RPMI8226 (cell line): Measurements from ENCODE around the gene GNA12.
"Not testable (repeated sequence)": the region's sequence is repeated elsewhere in the genome, so short reads cannot be mapped to it uniquely, and the experiment has no call there.

ENCODE experiments used
- DNase-seq: peaks from one replicate; pipeline ENCODE4 v3.0.0-alpha.2; 2015

The GNA12 gene

DNA sequence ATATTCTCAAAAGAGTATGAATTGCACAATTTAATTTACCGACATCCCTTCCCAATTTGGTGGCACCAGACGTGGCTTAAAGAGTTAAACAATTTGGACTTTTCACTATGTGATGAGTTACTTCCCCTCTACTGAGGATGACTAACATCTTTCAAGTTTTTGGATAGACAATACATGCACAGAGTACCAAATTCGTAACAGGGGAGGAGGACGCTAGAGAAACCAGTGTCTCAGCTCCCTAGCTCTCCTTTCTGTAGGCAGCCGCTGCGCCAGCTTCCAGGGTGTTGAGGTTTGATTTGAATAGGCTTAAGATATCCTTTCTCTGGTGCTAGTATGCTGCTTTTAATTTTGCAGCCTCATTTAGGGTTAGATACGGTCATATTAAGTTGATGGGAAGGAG, 69.2 kb downstream of the GNA12 start:
- DNase-seq, result no peak

DNA sequence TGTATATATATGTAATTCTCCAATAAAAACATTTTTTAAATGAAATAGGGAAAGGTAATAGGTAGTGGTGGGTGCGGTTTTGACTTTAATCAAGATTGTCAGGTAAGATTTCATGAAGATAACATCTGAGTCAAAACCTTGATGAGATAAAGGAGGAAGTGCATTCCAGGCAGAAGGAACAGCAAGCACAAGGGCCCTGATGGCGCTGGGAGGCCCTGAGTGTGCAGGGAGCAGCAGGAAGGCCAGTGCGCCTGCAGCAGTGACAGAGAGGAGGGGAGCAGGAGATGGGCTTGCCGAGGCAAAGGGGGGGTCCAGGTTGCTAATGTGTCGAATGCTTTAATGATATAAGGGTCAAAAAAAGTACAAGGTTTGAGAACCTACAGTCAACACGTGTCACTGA, 69.8 kb downstream of the GNA12 start:
- no peak for DNase-seq

DNA sequence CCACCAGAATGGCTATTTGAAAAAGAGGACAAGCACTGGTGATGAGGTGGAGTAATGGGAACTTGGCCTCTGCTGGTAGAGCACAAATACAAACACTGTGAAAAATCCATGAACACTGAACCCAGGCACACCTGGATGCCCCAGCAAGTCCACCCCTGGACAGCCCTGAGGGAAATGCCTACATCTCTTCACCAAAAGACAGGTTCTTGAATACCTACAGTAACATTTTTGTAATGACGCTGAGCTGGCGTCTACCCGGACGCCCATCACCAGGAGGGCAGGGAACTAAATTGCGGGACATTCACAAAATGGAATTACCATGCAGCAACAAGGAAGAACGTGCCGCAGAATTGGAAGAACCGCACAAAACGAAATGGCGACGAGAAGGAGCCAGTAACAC, 70.5 kb downstream of the GNA12 start:
- DNase-seq, result no peak

DNA sequence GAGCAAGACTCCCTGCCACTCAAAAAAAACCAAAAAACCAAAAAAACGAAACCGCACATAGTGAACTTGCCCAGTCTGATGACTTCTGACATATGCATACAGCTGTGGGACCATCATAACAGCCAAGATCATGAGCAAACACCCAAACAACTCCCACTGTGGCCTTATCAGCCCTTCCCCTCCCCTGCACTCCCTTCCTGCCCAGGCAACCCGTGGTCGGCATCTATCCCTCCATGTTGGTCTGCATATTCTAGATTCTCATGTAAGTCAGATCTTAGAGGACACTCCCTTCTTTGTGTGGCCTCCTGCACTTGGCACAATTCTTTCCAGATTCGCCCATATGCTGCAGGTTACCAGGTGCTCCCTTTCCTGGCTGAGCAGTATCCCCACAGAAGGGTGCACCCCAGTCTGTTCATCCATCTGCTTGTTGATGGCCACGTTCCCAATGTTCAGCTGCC, 72.8 kb downstream of the GNA12 start:
- no peak for DNase-seq

DNA sequence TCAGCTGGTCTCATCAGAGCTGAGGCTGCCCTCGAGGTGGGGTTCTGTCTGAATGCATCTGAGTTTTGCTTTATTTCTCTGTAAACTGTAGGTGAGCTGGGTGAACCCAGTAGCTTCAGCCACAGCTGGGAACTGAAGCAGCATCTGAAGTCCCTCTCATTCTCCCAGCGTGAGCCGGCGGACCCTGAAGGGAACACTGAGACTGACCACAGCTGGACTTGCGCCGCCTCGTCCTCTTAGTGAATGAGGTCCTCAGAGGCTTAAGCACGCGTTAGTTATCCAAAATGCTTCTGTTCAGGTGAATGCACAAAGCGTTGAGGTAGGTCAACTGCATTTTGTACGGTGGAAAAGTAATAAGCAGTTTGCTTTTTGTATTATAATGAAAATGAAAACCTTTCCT, 79.5 kb downstream of the GNA12 start:
- no peak for DNase-seq

DNA sequence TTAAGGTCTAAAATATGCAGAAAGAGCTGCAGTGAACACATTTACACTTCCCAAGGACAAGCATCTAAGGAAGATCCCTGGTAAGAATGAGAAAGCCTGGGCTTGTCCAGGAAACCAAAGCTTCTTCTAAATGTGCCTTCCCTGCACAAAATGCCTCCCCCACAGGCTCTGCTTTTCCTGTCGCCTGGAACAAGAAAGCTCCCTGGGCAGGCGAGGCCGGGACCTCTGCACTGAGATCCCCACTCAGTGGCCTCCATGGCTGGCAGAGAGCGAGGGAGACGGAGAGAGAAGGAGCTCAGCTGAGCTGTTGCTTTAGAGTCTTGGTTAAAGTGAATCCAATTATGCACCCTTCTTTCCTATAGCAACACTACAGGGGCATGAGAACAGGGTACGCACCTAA, 80.5 kb downstream of the GNA12 start:
- DNase-seq, result no peak

DNA sequence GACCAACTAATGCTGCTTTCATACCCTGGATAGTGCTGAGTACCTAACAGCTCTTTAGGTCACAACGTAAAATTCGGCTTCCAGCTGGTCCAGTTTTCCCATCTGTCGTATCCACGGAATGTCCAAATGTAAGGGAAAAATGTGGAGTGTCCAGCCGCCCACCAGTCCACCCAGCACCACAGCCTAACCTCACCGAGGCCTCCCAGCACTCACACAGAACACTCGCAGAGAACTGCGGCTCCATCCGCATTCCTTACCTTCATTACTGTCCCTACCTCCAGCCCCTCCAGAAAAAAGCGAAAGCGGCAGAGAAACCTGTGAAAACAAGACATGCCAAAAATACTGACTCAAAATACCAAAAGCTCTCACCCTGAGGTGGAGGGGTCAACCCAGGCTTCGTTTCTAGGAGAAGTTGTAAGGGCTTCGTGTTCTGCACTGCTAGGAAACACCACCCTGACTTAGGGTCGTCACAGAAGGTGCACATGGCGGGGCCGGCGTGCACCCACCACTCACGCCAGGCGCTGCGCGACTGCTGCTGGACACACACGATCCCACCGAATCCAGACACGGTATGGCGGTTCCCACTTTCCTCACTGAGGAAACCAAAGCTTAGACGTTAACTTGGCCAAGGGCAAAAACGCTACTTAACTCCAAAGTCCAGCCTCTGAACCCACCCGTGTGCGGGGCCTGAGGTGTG, 82.2 kb downstream of the GNA12 start:
- no peak for DNase-seq

DNA sequence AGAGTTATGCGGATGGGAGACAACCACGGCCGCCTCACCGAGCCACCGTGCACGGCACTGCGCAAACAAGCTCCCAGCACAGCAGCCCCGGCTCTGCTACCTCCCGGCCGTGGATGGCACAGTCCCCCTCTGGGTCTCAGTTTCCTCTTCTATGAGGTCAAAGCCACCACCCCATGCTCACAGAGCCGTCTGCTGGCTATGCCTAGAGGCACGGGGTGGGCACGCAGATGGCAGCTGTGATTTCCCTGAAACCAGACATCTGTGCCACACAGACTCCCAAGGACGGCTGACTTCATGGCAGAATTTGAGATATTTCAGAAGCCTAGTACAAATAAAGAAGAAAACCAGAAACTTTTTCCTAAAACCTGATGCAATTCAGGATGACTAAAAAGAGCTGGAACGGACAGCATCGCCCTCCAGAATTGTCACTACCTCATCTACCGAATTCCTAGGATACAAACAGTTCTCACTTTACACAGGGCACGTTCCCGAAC, 82.9 kb downstream of the GNA12 start:
- no peak for DNase-seq

DNA sequence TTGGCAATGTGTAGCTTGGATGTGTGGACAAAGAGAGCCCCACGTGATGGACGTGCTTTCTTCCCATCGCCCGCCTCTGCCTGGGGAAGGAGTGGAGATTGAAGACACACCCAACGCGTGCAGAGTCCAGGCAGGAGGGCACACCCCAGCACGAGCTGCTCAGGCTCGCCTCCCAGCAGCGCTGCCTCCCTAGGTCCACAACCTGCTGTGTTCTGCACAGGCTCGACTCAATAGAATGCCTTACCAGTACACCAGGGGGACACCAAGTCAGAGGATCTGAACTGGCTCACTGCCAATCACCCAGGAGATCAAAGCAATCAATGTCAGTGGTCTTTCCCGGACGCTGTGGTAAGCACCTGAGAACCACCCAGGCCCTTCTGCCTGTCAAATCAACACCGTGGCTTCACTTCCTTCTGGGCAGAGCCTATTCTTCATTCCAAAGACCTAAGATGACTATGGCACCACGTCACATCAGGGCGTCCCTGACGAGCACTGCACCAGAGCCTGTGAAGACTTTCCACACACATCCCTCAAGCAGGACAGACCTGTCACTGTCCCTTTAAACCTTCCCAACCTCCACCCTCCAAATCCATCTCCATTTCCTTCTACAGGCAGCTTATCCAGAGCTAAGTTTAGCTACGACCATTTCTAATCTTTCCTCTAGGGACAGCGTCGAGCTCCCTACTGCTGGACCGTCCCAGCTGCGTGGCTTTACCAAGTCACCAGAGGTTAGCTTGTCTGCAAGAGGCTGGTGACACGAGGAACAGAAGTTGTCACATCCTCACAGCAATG, 83.8 kb downstream of the GNA12 start:
- peak; percentile 67 for DNase-seq

DNA sequence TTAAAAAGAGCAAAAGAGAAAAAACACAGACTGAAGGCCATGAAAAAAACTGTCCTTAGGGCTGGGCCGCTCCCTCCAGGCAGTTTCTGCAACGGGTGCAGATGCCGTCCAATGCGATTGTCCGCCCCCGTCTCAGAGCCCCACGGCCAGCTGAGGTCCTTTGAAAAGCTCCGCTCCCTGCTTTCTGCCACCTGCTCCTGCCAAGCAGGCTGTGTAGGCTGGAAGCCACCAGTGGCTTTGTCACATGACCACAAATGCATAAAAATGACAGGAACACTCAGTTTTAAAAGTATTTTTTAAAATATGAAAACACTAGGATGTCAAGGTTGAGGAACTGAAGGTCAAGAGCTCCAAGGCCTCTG, 84.4 kb downstream of the GNA12 start:
- DNase-seq, result peak; percentile 66

DNA sequence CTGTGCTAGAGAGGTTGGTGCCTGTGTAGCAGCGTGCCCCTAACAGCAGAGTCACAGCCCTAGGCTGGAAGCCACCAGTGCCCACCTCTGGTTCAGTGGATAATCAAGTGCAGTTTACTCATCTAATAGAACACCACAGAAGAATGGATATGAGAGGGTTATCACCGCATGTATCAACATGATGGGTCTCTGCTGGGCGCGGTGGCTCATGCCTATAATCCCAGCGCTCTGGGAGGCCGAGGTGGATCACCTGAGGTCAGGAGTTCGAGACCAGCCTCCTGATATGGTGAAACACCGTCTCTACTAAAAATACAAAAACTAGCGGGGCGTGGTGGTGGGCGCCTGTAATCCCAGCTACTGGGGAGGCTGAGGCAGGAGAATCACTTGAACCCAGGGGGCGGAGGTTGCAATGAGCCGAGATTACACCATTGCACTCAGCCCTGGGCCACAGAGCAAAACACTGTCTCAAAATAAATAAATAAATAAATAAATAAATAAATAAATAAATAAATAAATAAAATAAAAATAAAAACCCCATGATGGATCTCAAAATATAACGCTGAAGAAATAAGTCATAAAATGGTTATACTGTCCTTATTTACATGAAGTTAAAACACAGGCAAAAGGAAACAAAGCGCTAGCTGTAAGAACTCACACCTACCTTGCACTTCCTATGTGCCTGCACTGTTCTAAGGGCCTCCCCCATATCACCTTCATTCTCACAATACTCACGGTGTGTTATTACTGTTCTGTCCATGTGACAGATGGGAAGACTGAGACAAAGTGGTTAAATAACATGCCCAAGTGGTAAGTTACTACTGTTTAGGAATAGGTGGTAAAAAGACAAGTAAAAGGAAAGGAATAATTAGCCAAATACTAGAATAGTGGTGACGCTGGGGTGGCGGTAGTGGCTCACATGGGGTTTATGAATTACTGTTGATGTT, 85.2 kb downstream of the GNA12 start:
- DNase-seq, result peak; percentile 15

DNA sequence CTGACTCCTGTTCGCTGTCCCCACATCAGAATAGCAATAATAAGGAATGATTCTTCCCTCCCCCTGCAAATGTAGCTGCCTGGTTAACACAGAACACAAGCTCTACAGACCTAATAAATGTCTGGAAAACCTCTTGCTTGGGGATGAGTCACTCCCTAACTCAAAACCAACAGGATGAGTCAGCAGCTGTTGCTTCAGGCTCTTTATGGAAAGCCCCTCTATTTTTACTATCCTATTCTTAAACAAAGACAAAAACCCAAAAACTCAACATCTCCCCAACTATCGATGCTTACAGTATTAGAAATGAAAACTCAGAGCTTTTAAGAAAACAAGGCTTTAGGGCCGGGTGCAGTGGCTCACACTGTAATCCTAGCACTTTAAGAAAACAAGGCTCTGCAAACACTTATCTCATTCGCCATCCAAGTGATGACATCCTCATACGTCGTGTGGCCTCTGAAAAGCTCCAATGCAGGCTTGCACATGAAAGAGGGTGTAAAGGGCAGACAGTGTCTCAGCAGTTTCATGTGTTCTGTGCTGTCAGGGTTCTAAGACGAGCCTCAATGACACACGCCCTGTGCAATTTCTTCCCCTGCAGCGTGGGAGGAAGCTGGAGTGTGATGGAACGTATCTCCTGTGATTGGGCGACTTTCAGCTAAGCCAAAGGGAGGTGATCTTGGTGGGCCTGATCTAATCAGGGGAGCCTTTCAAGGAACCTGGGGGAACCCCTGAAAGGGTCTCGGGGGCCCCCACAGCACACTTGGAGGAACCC, 86.0 kb downstream of the GNA12 start:
- DNase-seq, result peak; percentile 90

DNA sequence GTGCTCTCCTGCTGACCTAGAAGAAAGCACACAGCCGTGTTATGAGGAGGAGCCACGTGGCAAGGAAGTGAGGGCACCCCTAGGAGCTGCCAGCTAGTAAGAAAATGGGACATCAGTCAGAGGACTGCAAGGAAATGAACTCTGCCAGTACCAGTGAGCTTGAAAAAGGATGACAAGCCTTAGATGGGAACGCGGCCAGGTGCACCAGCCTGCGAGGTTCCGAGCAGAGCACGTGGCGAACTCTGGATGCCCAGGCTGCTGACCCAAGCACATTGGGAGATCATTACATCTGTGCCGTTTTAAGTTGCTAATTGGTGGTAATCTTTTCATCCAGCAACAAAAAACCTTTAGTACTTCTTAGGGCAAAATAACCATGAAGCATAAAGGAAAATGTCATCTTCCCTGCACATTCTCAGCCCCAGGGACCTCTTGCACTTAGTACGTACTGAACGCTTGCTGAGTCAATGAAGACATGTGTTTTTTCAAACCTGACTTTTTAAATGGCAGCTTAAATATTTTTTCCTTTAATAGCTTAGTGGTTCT, 86.7 kb downstream of the GNA12 start:
- peak; percentile 92 for DNase-seq

DNA sequence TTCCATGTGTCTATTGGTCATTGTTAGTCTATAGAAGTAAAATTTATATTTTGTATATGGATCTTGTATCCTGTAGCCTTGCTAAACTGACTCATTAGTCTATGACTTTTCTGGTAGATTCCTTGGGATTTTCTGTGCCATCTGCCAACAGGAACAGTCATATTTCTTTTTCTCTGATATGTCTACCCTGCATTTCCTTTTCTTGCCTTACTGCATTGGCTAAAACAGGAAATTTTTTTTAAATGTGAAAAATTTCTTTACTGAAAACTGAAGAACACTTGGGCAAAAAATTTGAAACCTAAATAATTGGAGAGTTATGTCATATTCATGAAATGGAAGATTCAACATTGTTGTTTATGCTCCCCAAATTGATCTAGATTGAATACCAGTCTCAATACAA, 88.6 kb downstream of the GNA12 start:
- DNase-seq, result no peak

DNA sequence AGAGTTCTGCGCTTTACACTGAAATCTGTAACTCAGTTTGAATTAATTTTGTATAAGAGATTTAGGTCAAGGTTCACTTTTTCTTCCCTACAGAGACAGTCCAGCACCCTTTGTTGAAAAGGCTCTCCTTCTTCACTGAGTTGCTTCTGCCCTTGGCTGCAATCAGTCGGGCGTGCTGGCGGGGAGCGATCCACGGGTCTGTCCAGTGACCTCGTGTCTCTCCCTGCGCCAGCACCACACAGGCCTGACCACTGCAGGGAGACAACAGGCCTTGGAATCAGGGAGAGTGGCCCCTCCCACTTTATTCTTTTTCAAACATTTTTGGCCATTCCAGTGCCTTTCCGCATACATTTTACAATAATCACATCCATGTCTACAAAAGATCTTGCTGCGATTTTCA, 89.2 kb downstream of the GNA12 start:
- DNase-seq, result no peak

DNA sequence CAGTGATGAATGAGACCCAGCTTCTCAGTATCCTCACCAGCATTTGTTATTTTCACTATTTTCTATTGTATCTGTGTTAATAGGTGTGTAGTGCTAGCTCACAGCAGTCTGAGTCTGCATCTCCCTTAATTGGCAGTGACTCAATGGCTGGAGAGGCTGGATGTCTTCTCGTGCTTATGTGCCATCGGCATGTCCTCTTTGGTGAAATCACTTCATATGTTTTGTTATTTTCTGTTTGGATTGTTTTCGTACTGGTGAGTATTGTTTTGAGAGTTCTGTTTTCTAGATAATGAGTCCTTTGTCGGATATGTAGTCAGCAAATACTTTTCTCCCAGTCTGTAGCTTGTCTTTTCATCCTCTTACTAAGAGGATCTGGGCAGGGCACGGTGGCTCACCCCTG, 90.0 kb downstream of the GNA12 start:
- no peak for DNase-seq

DNA sequence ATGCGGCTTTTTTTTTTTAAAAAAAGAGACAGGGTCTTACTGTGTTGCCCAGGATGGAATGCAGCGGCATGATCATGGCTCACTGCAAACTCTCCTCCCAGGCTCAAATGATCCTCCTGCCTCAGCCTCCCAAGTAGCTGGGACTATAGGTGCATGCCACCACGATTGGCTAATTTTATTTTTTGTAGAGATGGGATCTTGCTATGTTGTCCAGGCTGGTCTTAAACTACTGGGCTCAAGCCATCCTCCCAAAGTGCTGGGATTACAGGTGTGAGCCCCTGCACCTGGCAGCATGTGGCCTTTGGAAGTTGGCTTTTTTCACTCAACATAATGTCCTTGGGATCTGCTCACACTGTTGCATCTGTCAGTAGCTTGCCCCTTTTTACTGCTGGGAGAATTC, 91.0 kb downstream of the GNA12 start:
- no peak for DNase-seq

DNA sequence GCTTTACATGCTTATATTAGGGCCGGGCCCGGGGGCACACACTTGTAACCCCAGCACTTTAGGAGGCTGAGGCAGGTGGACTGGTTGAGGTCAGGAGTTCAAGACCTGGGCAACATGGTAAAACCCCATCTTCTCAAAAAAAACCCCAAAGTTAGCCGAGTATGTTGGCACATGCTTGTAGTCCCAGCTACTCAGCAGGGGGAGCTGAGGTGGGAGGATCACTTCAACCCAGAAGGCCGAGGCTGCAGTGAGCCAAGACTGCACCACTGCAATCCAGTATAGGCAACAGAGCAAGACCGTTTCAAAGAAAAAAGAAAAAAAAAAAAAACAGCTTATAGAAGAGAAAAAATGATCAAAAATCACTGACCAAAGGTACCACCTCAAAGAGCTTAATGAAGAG, 93.0 kb downstream of the GNA12 start:
- no peak for DNase-seq

DNA sequence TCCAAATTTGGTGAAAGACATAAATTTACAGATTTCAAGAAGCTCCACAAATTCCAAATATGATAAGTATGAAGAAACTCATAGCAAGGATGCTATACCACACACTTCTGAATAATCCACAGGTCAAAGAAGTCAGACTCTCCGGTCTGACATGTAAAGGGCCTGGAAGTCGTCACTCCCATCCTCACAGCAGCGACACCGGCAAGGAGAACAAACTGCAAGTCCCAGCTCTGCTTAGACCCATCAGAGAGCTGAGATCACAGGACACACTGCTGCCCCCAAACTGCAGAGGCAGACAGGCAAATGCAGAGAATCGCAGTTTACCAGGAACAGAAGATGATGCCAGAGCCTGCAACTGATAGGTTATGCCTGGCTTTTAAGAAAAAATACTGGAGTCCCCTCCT, 94.1 kb downstream of the GNA12 start:
- no peak for DNase-seq

DNA sequence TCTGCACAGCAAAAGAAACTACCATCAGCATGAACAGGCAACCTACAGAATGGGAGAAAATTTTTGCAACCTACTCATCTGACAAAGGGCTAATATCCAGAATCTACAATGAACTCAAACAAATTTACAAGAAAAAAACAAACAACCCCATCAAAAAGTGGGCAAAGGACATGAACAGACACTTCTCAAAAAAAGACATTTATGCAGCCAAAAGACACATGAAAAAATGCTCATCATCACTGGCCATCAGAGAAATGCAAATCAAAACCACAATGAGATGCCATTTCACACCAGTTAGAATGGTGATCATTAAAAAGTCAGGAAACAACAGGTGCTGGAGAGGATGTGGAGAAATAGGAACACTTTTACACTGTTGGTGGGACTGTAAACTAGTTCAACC, 95.4 kb downstream of the GNA12 start:
- DNase-seq, result not testable (repeated sequence)

DNA sequence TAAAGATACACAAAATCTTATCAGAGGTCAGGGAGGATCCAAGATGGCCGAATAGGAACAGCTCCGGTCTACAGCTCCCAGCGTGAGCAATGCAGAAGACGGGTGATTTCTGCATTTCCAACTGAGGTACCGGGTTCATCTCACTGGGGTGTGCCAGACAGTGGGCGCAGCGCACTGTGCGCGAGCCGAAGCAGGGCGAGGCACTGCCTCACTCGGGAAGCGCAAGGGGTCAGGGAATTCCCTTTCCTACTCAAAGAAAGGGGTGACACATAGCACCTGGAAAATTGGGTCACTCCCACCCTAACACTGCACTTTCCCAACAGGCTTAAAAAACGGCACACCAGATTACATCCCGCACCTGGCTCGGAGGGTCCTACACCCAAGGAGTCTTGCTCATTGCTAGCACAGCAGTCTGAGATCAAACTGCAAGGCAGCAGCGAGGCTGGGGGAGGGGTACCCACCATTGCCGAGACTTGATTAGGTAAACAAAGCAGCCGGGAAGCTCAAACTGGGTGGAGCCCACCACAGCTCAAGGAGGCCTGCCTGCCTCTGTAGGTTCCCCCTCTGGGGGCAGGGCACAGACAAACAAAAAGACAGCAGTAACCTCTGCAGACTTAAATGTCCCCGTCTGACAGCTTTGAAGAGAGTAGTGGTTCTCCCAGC, 100.5 kb downstream of the GNA12 start:
- DNase-seq, result not testable (repeated sequence)
